NCI-H82 treated with DMSO at 0.1 percent for 48 hours (cell line): ENCODE results near the gene SYT12.
"Not testable (repeated sequence)": the region's sequence is repeated elsewhere in the genome, so short reads cannot be mapped to it uniquely, and the experiment has no call there.

Experiments
- DNase-seq: peaks from one replicate; lab custom pipeline; 2025; ENCODE audit not compliant: unreplicated experiment; lab: John Stamatoyannopoulos, UW

The SYT12 gene, protein sequence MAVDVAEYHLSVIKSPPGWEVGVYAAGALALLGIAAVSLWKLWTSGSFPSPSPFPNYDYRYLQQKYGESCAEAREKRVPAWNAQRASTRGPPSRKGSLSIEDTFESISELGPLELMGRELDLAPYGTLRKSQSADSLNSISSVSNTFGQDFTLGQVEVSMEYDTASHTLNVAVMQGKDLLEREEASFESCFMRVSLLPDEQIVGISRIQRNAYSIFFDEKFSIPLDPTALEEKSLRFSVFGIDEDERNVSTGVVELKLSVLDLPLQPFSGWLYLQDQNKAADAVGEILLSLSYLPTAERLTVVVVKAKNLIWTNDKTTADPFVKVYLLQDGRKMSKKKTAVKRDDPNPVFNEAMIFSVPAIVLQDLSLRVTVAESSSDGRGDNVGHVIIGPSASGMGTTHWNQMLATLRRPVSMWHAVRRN

DNA sequence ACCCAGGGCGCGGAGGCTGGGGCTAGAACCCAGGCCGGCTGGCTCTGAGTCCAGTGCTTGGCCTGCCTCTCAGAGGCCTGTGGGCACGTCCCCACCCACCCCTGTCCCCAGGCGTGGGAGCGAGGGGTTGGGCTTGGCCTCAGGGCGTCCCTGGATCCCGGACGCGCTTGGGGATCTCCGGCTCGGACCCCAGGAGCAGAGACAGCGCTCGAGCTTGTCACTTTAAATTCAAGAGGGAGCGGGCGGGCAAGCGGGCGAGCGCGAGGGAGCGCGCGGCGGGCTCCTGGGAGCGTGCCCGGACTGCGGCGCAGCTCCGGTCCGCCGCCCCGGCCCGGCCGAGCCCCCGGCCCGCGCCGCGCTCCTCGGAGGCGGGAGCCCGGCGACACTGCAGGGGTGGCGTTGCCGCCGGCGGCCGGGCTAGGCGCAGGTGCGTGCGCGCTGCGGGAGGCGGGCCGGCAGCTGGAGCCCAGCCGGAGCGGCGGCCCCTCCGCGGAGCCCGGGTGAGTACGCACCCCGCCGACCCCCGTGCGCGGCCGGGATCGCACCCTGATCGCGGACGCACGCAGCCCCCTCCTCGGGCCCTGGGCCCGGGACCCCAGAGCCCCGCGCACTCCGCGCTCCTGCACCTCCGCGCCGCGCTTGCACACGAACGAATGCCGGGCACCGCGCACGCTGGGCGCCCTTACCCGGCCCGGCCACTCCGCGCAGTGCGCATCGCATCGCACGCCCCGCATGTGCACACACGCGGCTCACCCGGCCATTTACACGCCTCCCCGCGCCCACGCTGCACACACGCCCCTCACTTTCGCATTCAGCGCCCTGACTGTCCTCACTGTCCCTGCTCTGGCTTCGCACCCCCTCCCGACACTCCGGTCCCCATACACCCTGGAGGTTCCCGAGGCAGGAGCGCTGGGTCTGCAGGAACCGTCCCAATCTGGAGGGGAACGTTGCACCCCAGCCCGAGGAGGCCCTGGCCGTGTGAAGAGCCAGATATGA lies at the start of gene SYT12:
Gene SYT12 (plus strand): TSS at position 174 of the 996 bp plus-strand sequence. CDS start 7,011 bp downstream, outside the sequence.
- no peak for DNase-seq

DNA sequence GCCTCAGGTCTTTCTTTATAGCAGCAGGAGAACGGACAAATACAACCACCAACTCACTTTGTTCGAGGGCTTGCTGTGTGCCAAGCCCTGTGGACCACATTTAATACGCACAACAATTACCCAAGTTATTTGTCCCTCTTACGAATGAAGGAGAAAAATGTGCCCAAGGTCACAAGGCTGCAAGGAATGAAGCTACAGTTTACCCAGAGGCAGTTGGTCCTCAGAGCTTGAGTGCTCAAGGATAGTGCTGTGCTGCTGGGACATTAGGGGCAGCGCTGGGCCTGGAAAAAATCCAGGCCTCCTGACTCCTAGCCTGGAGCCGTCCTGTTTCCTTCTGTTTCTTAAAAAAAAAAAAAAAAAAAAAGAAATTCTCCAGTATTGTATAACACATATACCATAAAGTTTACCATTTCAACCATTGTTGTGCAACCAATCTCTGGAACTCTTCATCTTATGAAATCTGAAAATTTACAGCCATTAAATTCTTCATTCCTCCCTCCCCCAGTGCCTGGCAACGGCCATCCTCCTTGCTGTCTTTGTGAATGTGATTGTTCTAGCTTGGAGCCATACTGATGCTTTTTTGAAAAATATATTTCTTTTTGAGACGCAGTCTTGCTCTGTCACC lies 48.9 kb upstream of the SYT12 start:
- no peak for DNase-seq

DNA sequence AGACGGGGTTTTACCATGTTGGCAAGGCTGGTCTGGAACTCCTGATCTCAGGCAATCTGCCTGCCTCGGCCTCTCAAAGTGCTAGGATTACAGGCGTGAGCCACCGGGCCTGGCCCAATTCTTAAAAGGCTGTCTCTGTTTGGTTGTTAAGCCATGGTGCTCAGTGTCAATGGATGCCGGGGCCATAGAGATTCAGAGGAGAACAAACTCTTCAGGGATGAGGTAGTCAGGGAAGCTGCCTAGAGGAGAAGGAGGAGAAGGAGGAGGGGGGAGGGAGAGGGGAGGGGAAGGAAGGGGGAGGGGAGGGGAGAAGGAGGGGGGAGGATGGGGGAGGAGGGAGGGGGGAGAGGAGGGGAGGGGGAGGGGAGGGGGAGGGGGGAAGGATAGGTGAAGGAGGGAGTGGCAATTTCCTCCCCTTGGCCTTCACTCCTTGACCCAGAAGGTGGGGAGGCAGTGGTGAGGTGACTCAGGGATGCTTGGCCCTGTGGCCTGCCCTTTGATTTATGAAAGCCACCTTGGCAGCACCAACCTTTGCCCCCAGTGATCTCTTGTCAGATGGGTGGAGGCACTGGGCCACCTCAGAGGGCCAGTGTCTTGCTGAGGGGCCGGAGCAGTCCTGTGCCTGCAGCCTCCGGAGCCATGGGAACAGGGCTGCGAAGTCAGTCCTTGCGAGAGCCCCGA lies 48.1 kb upstream of the SYT12 start, which contains the start of gene C11orf86:
Gene C11orf86 (plus strand): TSS at position 581 of the 681 bp plus-strand sequence. CDS start 59 bp downstream, at position 640.
- DNase-seq = no peak

DNA sequence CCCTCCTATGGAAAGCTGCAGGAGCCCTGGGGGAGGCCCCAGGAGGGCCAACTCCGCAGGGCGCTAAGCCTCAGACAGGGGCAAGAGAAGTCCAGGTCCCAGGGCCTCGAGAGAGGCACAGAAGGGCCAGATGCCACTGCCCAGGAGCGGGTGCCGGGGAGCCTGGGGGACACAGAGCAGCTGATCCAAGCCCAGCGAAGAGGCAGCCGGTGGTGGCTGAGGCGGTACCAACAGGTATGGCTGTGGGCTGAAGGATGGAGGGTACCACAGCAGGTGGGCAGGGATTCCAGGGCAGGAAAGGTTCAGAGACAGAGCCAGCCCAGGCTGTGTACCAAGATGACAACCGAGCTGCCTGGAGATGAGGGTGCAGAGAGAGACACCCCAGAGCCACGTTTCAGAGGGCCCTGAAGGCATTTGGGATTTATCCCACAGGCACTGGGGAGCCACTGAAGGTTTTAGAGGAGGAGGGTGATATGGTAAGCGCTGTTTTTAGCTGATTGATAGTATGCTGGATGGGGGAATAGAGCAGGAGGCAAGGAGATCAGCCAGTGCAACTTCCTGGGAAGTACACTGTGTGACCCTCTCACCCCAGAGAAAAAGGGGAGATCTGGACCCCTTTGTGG lies 47.4 kb upstream of the SYT12 start:
- DNase-seq = no peak

DNA sequence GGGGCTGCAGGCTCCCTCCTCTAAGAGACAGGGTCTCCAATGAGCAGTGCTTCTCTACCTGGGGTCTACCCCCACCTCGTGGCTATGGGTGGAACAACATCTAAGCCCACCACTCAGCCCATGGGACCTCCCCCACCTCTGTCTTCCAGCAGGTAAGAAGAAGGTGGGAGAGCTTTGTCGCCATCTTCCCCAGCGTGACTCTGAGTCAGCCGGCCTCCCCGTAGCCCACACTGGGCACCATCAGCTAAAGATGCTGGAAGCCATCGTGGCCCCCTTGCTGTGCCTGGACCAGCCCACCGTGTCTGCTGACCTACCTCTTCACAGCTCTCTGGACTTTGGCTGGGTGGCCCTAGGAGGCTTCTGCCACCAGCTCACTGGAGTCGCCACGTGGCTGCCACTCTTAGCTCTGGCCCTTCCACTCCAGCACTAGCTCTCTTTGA lies 46.9 kb upstream of the SYT12 start:
- DNase-seq = no peak

DNA sequence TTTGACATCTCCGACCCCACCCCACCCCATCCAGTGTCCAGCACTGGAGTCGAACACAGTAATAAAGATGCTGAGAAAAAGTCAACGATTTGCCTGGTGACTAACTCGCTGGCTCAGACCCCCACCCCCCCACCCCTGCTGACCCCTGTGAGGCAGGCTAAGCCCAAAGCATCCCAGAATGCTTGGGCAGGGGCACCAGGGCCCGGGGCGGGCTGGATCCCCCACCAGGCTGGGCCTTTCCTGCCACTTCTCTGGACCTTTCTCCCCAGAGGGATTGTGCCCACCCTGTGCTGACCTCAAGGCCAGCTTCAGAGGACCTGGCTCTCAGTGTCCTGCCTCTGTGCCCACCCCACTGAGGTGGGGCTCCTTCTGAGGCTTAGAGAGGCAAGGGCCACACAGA lies 46.0 kb upstream of the SYT12 start:
- no peak for DNase-seq

DNA sequence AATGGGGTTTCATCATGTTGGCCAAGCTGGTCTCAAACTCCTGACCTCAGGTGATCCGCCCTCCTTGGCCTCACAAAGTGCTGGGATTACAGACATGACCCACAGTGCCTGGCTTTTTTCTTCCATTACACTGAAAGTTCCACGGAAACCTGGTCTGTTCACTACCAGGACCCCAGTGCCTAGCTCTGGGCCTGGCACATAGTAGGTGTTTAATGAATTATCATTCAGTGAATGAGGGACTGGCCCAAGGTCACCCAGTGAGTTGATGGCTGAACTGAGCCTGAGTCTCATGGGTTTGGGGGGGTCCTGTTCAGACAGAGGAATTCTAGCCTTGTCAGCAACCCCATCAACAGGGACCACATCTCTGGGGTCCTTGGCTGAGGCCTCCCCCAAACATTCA lies 44.7 kb upstream of the SYT12 start:
- no peak for DNase-seq

DNA sequence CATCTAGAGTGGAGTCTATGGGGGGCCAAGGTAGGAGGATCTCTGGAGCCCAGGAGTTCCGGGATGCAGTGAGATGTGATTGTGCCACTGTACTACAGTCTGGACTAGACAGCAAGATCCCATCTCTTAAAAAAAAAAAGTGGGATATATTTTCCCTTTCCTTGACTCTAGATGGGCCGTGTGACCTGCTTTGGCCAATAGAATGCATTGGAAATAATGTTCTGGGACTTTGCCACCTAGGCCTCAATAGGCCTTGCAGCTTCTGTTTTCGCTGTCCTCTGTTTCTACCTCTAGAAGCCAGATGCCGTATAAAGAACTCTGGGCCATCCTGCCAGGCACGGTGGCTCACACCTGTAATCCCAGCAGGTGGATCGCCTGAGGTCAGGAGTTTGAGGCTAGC lies 44.2 kb upstream of the SYT12 start:
- no peak for DNase-seq

DNA sequence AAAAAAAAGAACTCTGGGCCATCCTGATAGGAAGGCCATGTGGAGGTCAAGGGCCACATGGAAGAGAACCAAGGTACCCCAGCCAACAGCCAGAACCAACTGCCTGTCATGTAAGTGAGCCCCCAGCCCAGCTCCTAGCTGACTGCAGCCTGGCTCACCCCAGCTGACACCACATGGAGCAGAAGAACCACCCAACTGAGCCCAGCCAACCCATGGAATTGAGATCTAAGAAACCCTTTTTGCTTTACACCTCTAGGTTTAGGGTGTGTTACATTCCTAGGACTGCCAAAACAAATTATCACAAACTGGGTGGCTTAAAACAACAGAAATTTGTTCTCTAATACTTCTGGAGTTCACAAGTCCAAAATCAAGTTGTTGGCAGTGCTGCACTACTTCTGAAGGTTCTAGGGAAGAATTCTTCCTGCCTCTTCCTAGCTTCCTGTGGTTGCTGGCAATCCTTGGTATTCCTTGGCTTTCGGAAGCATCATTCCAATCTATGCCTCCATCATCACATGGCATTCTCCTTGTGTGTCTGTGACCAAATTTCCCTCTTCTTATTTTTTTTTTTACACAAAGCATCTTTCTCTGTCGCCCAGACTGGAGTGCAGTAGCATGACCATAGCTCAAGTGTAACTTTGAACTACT lies 43.5 kb upstream of the SYT12 start:
- no peak for DNase-seq

DNA sequence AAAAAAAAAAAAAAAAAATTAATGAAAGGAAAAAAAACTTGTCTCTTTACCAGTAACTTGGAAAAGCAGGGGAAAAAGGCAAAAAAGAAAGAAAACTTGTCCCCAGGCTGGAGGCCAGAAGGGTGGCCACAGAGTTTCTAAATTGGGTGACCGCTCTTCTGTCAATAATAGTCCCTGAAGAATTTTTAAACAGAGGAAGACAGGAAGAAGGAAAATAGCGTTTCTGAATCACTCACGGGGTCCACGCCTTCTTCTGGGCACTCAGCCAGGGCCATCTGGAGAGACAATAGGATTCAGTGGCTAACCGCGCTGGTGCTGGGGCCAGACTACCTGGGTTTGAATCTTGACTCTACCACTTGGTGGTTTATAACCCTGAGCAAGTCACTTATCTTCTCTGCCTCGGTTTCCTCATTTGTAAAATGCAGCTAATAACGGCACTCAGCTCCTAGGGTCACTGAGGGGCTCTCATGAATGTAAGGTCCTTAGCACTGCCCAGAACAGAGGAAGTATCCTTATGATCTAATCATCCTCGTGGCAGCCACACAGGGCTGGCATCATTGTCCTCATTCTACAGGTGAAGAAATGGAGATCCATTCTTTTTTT lies 40.9 kb upstream of the SYT12 start:
- peak; percentile 55 for DNase-seq

DNA sequence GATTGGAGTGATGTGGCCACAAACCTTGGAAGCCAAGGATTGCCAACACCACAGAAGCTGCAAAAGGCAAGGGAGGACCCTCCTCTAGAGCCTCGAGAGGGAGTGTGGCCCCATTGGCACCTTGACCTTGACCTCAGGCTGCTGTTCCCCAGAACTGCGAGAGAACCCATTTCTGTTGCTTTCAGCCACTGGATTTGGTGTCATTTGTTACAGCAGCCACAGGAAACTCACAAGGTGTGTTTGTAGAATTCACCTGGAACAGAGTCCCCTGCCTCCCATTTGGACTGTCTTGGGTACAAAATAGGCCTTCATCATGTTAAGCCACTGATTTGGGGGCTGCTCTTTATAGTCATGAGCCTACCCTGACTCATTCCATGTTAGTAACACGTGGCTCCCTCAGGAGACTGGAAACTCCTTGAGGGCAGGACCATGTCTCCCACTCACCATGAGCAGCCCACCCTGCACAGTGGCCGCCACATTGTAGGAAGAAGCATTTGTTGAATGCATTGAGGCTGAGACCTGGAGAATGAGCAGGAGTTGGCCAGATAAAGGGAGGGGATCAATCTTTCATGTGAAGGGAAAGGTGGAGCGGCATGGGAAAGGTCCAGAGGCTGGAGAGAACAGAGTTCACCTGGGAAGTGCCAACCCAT lies 39.5 kb upstream of the SYT12 start:
- DNase-seq = no peak

DNA sequence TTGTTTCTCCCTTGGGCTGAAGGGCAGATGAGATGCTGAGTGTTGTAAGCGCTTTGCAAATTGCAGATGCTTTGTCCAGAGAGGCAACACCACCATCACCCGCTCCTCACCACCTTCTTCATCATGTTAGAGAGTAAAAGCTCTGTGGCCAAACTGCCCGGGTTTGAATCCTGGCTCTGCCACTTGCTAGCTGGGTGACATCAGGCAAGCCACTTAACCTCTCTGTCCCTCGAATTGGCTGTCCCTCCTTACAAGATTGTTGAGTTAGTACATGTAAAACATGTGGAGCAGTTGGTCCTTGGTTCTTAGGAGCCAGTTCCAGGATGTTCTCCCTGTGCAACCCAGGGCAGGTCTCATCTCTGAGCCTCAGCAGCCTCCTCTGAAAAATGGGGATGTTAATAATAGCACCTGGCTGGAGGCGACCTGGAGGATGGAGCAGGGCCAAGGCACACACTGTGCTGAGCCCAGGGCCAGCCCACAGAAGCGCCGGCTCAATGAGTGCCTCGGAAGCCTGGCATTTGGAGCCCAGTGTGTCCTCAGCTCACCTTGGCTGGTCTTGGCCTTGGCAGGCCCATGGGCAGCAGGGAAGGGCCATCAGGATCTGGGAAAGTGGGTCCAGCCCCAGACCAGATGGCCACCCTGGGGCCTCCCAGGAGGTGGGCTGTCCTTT lies 37.3 kb upstream of the SYT12 start:
- no peak for DNase-seq

DNA sequence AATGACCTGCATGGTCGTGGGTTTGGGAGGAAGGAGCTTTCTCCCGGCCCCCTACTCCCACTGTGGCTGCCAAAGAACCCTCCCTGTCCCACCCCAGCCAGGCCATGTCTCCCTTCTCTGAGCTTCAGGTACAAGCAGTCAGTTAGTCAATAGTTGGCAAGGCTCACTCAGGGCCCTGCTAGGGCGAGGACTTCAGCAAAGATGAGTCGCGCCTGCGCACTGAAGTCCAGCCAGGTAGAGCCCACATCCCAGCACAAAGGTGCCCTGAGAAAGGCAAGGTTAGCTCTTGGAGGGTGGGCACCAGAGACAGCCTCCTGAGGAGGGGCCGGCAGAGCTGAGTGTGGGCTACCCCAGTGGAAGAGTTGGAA lies 36.8 kb upstream of the SYT12 start:
- no peak for DNase-seq

DNA sequence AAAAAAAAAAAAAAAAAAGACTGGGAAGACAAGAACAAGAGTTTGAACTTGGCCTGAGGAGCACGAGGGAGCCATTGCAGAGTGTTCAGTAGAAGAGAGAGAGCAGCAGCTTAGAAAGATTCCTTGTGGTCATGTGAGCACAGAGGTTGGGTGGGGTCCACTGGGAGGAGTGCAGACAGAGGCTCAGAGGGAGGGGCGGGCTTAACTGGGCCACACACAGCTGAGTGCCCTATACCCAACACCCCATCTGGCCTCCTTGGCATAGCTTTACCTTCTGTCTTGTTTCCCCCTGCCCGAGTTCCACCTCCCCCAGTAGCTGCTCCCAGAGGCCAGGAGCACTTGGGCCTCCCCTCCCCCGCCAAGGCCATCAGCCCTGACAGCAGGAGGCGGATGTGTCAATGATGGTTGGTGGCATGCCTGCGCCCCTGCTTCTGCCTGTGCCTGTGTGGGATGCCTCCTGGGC lies 35.7 kb upstream of the SYT12 start:
- DNase-seq = peak; percentile 23

DNA sequence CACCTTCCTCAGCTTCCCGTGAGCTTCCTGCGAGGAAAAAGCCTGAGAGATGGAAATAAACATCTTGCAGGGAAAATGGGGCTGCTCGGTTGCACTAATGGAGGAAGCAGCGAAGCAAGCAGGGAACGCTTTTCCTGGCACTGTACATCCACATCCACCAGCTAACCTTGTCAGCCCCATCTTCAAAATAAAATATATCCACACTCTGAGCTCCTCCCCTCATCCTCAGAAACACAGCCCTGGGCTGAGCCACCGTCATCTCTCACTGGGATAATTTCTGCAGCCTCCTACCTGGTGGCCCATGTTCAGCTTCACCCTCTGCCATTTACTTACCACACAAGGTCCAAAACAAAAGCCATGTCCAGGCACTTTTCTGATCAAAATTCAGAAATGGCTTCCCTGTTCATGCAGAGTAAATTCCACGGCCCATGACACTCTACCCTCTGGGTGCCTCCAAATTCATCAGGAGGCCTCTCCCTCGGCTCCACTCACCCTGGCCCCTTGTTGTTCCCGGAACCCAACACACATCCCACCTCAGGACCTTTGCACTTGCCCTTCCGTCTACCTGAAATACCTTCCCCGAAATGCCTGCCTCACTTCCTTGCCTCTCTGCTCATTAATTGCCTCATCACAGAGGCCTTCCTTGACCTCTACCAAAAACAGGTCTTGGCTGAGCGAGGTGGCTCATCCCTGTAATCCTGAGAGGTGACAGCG lies 34.9 kb upstream of the SYT12 start:
- DNase-seq = no peak

DNA sequence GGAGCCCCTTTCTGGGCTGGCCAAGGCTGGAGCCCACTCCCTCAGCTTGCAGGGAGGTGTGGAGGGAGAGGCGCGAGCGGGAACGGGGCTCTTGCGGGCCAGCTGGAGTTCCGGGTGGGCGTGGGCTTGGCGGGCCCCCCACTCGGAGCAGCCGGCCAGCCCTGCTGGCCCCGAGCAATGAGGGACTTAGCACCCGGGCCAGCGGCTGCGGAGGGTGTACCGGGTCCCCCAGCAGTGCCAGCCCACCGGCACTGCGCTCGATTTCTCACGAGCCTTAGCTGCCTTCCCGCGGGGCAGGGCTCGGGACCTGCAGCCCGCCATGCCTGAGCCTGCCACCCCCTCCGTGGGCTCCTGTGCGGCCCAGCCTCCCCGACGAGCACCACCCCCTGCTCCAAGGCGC lies 34.2 kb upstream of the SYT12 start:
- not testable (repeated sequence) for DNase-seq

DNA sequence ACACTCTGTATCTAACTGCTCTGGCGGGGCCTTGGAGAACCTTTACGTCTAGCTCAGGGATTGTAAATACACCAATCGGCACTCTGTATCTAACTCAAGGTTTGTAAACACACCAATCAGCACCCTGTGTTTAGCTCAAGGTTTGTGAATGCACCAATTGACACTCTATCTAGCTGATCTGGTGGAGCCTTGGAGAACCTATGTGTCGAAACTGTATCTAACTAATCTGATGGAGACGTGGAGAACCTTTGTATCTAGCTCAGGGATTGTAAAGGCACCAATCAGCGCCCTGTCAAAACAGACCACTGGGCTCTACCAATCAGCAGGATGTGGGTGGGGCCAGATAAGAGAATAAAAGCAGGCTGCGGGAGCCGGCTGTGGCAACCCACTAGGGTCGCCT lies 33.6 kb upstream of the SYT12 start:
- DNase-seq = not testable (repeated sequence)

DNA sequence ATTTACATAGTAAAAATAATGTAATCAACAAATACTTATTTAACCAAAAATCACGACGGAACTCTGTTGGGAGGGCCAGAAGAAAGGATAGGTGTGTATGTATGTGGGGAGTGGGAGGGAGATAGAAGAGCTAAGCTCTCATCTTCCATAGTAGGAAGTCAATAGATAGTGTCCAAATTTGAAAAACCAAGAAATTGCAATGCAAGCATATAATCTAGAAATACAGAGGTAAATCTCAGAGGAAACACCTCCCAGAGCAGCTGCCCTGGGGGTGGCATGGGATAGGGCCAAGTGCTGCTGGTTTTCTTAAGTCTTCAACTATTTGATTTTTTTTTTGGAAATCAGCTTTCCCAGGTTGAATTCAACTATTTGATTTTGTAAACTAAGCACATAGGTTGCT lies 30.9 kb upstream of the SYT12 start:
- no peak for DNase-seq
